ENCODE measurements around the gene C17orf114.

Gene C17orf114

GRCh38 chr17:4785311-4786105, 16.6 kb downstream of the C17orf114 start:
- CTCF ChIA-PET, result interaction anchor here (0.7 to 5.7 kb wide), 2 partner anchors 104 kb away, joined by 3 to 46 read pairs; no protein-coding TSS in a partner anchor
- H3K27me3 ChIP-seq (ENCODE audit: control insufficient read depth, insufficient read depth, low read length), result peaks cover 46% of the 10 kb centered on the region
- DNase-seq (ENCODE audit: low read depth, low spot score), result no peak
- POLR2A ChIA-PET, result interaction anchor here (0.5 to 0.7 kb wide), 2 partner anchors 75 to 243 kb away, joined by 3 to 9 read pairs; partner anchors contain the start of gene ARRB2
- H3K4me3 ChIP-seq (ENCODE audit: low read depth, low read length), result peak overlapping the region; percentile 22
- TF ChIP-seq CTCF (IDR thresholded peaks at IDR 0.05; ENCODE audit: low read depth, low read length), result no peak
- H3K27ac ChIP-seq (ENCODE audit: low read depth, low read length), result no peak overlapping the region
- H3K9me3 ChIP-seq (ENCODE audit: control insufficient read depth, insufficient read depth, low read length), result peaks cover 6% of the 10 kb centered on the region; the same call in 1 of the 2 replicates

- POLR2A ChIA-PET, result no interaction called here
- TF ChIP-seq CTCF (IDR thresholded peaks at IDR 0.05; ENCODE audit: low read depth, low read length), result no peak
- Histone ChIP-seq H3K9me3 (ENCODE audit: control insufficient read depth, insufficient read depth, low read length) (peaks cover 6% of the 10 kb centered on the region; the same call in 1 of the 2 replicates), H3K27me3 (ENCODE audit: control insufficient read depth, insufficient read depth, low read length) (peaks cover 65% of the 10 kb centered on the region), H3K4me3 (ENCODE audit: low read depth, low read length) (no peak overlapping the region), H3K27ac (ENCODE audit: low read depth, low read length) (no peak overlapping the region)
- CTCF ChIA-PET, result no interaction called here
- DNase-seq (ENCODE audit: low read depth, low spot score), result no peak
These were observed 19.5 kb downstream of the C17orf114 start for GRCh38 chr17:4782652-4783051.

- no peak for DNase-seq (ENCODE audit: low read depth, low spot score)
- Histone ChIP-seq H3K27me3 (ENCODE audit: control insufficient read depth, insufficient read depth, low read length) (peaks cover 57% of the 10 kb centered on the region), H3K4me3 (ENCODE audit: low read depth, low read length) (no peak overlapping the region), H3K9me3 (ENCODE audit: control insufficient read depth, insufficient read depth, low read length) (peaks cover 6% of the 10 kb centered on the region; the same call in 1 of the 2 replicates), H3K27ac (ENCODE audit: low read depth, low read length) (no peak overlapping the region)
- TF ChIP-seq CTCF (IDR thresholded peaks at IDR 0.05; ENCODE audit: low read depth, low read length), result no peak
- ChIA-PET CTCF (interaction anchor here (2.0 kb wide), 1 partner anchor 9 kb away, joined by 24 read pairs; the partner anchor contains the start of gene GLTPD2), POLR2A (interaction anchor here (0.9 kb wide), 1 partner anchor 10 kb away, joined by 4 read pairs; no protein-coding TSS in a partner anchor)
These were observed 21.7 kb downstream of the C17orf114 start for GRCh38 chr17:4780325-4780955.

GRCh38 chr17:4777969-4778760, 24.0 kb downstream of the C17orf114 start:
- no peak for TF ChIP-seq CTCF (IDR thresholded peaks at IDR 0.05; ENCODE audit: low read depth, low read length)
- peaks cover 6% of the 10 kb centered on the region; the same call in 1 of the 2 replicates for H3K9me3 ChIP-seq (ENCODE audit: control insufficient read depth, insufficient read depth, low read length)
- no peak overlapping the region for H3K4me3 ChIP-seq (ENCODE audit: low read depth, low read length)
- CTCF ChIA-PET, result interaction anchor here (2.0 kb wide), 1 partner anchor 12 kb away, joined by 24 read pairs; the partner anchor contains the start of gene GLTPD2
- peaks cover 48% of the 10 kb centered on the region for H3K27me3 ChIP-seq (ENCODE audit: control insufficient read depth, insufficient read depth, low read length)
- no peak overlapping the region for H3K27ac ChIP-seq (ENCODE audit: low read depth, low read length)
- POLR2A ChIA-PET, result no interaction called here
- no peak for DNase-seq (ENCODE audit: low read depth, low spot score)

All from AG04450 (cell line).